ENCODE data around the gene FZD7.

DNA sequence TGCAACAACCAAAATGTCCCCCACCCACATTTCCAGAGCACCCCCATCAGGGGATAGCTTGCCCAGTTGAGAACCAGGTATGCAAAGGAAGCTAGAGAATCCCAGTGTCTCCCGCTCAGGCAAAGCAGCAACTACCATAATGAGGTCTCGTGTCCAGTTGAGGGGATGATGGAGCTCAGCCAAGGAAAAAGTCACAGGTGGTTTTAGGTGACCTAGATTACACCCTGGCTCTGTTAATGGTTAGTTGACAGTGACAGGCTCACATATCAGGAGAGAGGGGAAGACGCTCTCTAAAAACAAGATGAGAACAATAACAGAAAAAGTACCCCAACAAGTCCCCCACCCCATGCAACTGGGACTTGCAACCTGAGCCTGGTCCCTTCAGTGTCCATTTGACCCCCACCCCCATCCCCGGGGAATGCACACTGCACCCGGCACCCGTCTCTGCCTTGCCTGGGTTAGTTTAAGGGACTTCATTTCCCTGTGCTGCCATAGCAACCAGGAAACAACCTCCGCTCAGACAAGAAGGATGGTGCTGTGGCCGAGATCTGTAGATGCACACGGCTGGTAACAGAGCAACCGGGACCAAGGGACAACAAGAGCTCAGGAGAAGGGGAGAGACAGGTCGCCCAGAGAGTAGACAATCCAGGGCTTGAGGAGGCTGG lies 39.2 kb downstream of the FZD7 start, which contains the start of gene KIAA2012:
- TF ChIP-seq, protein P1, sequence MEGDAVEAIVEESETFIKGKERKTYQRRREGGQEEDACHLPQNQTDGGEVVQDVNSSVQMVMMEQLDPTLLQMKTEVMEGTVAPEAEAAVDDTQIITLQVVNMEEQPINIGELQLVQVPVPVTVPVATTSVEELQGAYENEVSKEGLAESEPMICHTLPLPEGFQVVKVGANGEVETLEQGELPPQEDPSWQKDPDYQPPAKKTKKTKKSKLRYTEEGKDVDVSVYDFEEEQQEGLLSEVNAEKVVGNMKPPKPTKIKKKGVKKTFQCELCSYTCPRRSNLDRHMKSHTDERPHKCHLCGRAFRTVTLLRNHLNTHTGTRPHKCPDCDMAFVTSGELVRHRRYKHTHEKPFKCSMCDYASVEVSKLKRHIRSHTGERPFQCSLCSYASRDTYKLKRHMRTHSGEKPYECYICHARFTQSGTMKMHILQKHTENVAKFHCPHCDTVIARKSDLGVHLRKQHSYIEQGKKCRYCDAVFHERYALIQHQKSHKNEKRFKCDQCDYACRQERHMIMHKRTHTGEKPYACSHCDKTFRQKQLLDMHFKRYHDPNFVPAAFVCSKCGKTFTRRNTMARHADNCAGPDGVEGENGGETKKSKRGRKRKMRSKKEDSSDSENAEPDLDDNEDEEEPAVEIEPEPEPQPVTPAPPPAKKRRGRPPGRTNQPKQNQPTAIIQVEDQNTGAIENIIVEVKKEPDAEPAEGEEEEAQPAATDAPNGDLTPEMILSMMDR (IDR thresholded peaks at IDR 0.05): no peak
- no peak for TF ChIP-seq EZH2 (IDR thresholded peaks at IDR 0.05)

All from neural progenitor cell (in vitro differentiated cells).